Caco-2 (cell line): Measurements from ENCODE around the gene MICAL3. TPM values are rescaled to one million over a fixed set of nuclear protein-coding genes. Genes with fewer than 3 reads are reported as not detected.

ENCODE experiments used
- BruUV-seq: library from RNA; stranded (reverse); fragments of 400-500 nt; replicated peaks from 2 replicates; lab custom pipeline; 2021; lab: Mats Ljungman, UMichigan
- CTCF ChIA-PET: fragments of 300-600 bp; sonication (Branson Sonifier 250); formaldehyde crosslinking; loops from one replicate; lab custom pipeline; 2022; ENCODE audit warnings: antibody characterized with exemption; lab: Charles Lee
- POLR2A ChIA-PET: fragments of 300-600 bp; sonication (Branson Sonifier 250); formaldehyde crosslinking; loops from one replicate; lab custom pipeline; 2022; ENCODE audit warnings: antibody characterized with exemption; lab: Charles Lee
- DNase-seq, 2 experiments: peaks; one replicate each; pipeline versions ENCODE4 v3.0.0 to v3.0.0-alpha.2; 2020 to 2022
- H3K27me3 ChIP-seq: replicated peaks from 2 replicates; pipeline ENCODE4 v1.6.0; 2011; ENCODE audit warnings: low read length; ENCODE audit not compliant: control insufficient read depth, insufficient read depth
- H3K36me3 ChIP-seq: 2 replicates; pipeline ENCODE4 v1.5.1; 2011; ENCODE audit warnings: low read length; ENCODE audit not compliant: control insufficient read depth, insufficient read depth
- H3K4me1 ChIP-seq: fragments of 250-450 bp; sonication (Bioruptor Pico); 2 replicates; pipeline ENCODE4 v1.5.1; 2020; ENCODE audit warnings: mild to moderate bottlenecking
- H3K4me3 ChIP-seq: 2 replicates; pipeline ENCODE4 v1.5.1; 2011; ENCODE audit warnings: low read depth, mild to moderate bottlenecking, control low read depth, low read length
- H3K9me3 ChIP-seq: fragments of 250-450 bp; sonication (Bioruptor Pico); 2 replicates; pipeline ENCODE4 v1.5.1; 2020; ENCODE audit warnings: mild to moderate bottlenecking, moderate library complexity
- H3K27ac Mint-ChIP-seq: one replicate; pipeline ENCODE4 v1.8.0; 2022; ENCODE audit warnings: mixed read lengths; ENCODE audit not compliant: unreplicated experiment
- H3K27me3 Mint-ChIP-seq: one replicate; pipeline ENCODE4 v1.8.0; 2022; ENCODE audit warnings: mixed read lengths; ENCODE audit not compliant: insufficient read depth, unreplicated experiment
- H3K36me3 Mint-ChIP-seq: one replicate; pipeline ENCODE4 v1.8.0; 2022; ENCODE audit warnings: mild to moderate bottlenecking, mixed read lengths; ENCODE audit not compliant: insufficient read depth, unreplicated experiment
- H3K4me1 Mint-ChIP-seq: one replicate; pipeline ENCODE4 v1.8.0; 2022; ENCODE audit warnings: low read depth, mixed read lengths; ENCODE audit not compliant: unreplicated experiment
- H3K4me3 Mint-ChIP-seq: one replicate; pipeline ENCODE4 v1.8.0; 2022; ENCODE audit warnings: mild to moderate bottlenecking, moderate library complexity, mixed read lengths; ENCODE audit not compliant: unreplicated experiment
- H3K9me3 Mint-ChIP-seq: one replicate; pipeline ENCODE4 v1.8.0; 2022; ENCODE audit warnings: mixed read lengths; ENCODE audit not compliant: unreplicated experiment
- CTCF ChIP-seq, 2 experiments: fragments of 200-600 bp in 1 of 2; IDR thresholded peaks; 1 replicate in 1 of 2; 2 replicates in 1 of 2; pipeline versions ENCODE4 v1.5.1 to v1.8.0; 2011 to 2022; ENCODE audit warnings: antibody characterized with exemption in 1 of 2, control low read depth in 1 of 2, inconsistent platforms in 1 of 2, low read depth in 1 of 2, low read length in 1 of 2, mild to moderate bottlenecking in 1 of 2, moderate library complexity in 1 of 2; ENCODE audit not compliant: insufficient read depth in 1 of 2, severe bottlenecking in 1 of 2, unreplicated experiment in 1 of 2
- intact Hi-C: fragments of 100-400 bp; cut with micrococcal nuclease; formaldehyde crosslinking; loops from one replicate; pipeline ENCODE4 v1.10.0; 2022; ENCODE audit not compliant: unreplicated experiment
- total RNA-seq: library from RNA; stranded (reverse); gene quantifications from 2 replicates; pipeline ENCODE4 v1.2.3, GENCODE V29; 2022

Gene MICAL3
- total RNA-seq, 1 experiment from 2014 or later = 65.6 TPM

- intact Hi-C loops = loop anchor here (5.0 kb wide), 1 partner anchor 152 kb away; the partner anchor contains the start of gene PEX26
- no peak for DNase-seq
- CTCF ChIA-PET = interaction anchor here (1.0 kb wide), 1 partner anchor 152 kb away, joined by 3 read pairs; no protein-coding TSS in a partner anchor
- Mint-ChIP-seq H3K27me3 (no peaks in the 10 kb centered on the region), H3K27ac (no peak overlapping the region), H3K4me1 (peaks cover 28% of the 10 kb centered on the region), H3K4me3 (no peak overlapping the region), H3K36me3 (peaks cover 8% of the 10 kb centered on the region), H3K9me3 (no peaks in the 10 kb centered on the region)
- POLR2A ChIA-PET = no interaction called here
- no peaks in the 10 kb centered on the region for H3K27me3 ChIP-seq
- no peak for TF ChIP-seq CTCF (IDR thresholded peaks at IDR 0.05; ENCODE audit: insufficient read depth in 1 of 2, low read depth in 1 of 2, low read length in 1 of 2, severe bottlenecking in 1 of 2, unreplicated experiment in 1 of 2)
- H3K4me1 ChIP-seq = peaks cover 33% of the 10 kb centered on the region
- no peaks in the 10 kb centered on the region for H3K9me3 ChIP-seq
- no peaks in the 10 kb centered on the region; the same call in 1 of the 2 replicates for H3K36me3 ChIP-seq
- no peak overlapping the region for H3K4me3 ChIP-seq
- no TSS peak for BruUV-seq
These were observed 99.5 kb downstream of the MICAL3 start for GRCh38 chr22:17924735-17925364.

- peaks cover 30% of the 10 kb centered on the region for H3K4me1 Mint-ChIP-seq
These were observed 100.3 kb downstream of the MICAL3 start for GRCh38 chr22:17924076-17924475.

More at GRCh38 chr22:17924076-17924475, 100.3 kb downstream of the MICAL3 start:
- intact Hi-C loops = loop anchor here (5.0 kb wide), 1 partner anchor 153 kb away; the partner anchor contains the start of gene PEX26
- H3K27ac Mint-ChIP-seq = no peak overlapping the region
- H3K9me3 ChIP-seq = no peaks in the 10 kb centered on the region
- no peak overlapping the region for H3K4me3 Mint-ChIP-seq
- no peak overlapping the region for H3K4me3 ChIP-seq
- ChIA-PET CTCF (no interaction called here), POLR2A (no interaction called here)
- no peaks in the 10 kb centered on the region; the same call in 1 of the 2 replicates for H3K36me3 ChIP-seq
- DNase-seq = no peak
- no peaks in the 10 kb centered on the region for H3K9me3 Mint-ChIP-seq
- peaks cover 8% of the 10 kb centered on the region for H3K36me3 Mint-ChIP-seq
- peaks cover 40% of the 10 kb centered on the region for H3K4me1 ChIP-seq
- BruUV-seq = no TSS peak
- H3K27me3 Mint-ChIP-seq = no peaks in the 10 kb centered on the region
- TF ChIP-seq CTCF (IDR thresholded peaks at IDR 0.05; ENCODE audit: insufficient read depth in 1 of 2, low read depth in 1 of 2, low read length in 1 of 2, severe bottlenecking in 1 of 2, unreplicated experiment in 1 of 2) = no peak
- H3K27me3 ChIP-seq = no peaks in the 10 kb centered on the region
